ENCODE data around the gene STK38L. TPM values are rescaled to one million over a fixed set of nuclear protein-coding genes. Genes with fewer than 3 reads are reported as not detected.

Gene STK38L
- total and polyA plus RNA-seq, 2 donors (not counting 1 experiment from before 2014, with no cell fraction given), result 16.5 to 19.9 TPM

- H3K79me2 ChIP-seq (ENCODE audit: control insufficient read depth, insufficient read depth, low read length), result no peaks in the 10 kb centered on the region
- DNase-seq (ENCODE audit: low read depth in 2 of 2), result peak; percentile 16 to 27
- TF ChIP-seq, protein P1, sequence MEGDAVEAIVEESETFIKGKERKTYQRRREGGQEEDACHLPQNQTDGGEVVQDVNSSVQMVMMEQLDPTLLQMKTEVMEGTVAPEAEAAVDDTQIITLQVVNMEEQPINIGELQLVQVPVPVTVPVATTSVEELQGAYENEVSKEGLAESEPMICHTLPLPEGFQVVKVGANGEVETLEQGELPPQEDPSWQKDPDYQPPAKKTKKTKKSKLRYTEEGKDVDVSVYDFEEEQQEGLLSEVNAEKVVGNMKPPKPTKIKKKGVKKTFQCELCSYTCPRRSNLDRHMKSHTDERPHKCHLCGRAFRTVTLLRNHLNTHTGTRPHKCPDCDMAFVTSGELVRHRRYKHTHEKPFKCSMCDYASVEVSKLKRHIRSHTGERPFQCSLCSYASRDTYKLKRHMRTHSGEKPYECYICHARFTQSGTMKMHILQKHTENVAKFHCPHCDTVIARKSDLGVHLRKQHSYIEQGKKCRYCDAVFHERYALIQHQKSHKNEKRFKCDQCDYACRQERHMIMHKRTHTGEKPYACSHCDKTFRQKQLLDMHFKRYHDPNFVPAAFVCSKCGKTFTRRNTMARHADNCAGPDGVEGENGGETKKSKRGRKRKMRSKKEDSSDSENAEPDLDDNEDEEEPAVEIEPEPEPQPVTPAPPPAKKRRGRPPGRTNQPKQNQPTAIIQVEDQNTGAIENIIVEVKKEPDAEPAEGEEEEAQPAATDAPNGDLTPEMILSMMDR (conservative IDR thresholded peaks at IDR 0.05 in 1 of 2, IDR thresholded peaks at IDR 0.05 in 1 of 2; ENCODE audit: low read depth in 1 of 2, low read length in 2 of 2), result no peak
- TF ChIP-seq EZH2 (IDR thresholded peaks at IDR 0.05; ENCODE audit: low read length, missing control alignments), result no peak
- H3K9ac ChIP-seq (ENCODE audit: insufficient read depth, low read length), result no peak overlapping the region
- no peaks in the 10 kb centered on the region for H3K9me3 ChIP-seq (ENCODE audit: control insufficient read depth, insufficient read depth, low read depth, low read length)
- H3K4me1 ChIP-seq (ENCODE audit: control insufficient read depth, extremely low read depth, insufficient read depth, low read length), result no peaks in the 10 kb centered on the region
- H2AFZ ChIP-seq (ENCODE audit: low read length), result no peak overlapping the region
- no peaks in the 10 kb centered on the region for H3K36me3 ChIP-seq (ENCODE audit: control insufficient read depth, insufficient read depth, low read length)
- no peaks in the 10 kb centered on the region for H4K20me1 ChIP-seq (ENCODE audit: control insufficient read depth, extremely low read depth, insufficient read depth, low read length)
- H3K27me3 ChIP-seq (ENCODE audit: control insufficient read depth, insufficient read depth, low read length), result no peaks in the 10 kb centered on the region
- H3K27ac ChIP-seq (ENCODE audit: insufficient read depth, low read length), result no peak overlapping the region
- no peak overlapping the region for H3K4me3 ChIP-seq (replicated peaks in 1 of 4; ENCODE audit: control extremely low read depth in 1 of 4, insufficient read depth in 1 of 4, low read depth in 3 of 4, low read length in 4 of 4)
- H3K4me2 ChIP-seq (ENCODE audit: extremely low read depth, insufficient read depth, low read length), result peak overlapping the region; percentile 8
Measured at GRCh38 chr12:27220055-27220987, 23.8 kb upstream of the STK38L start.

DNA sequence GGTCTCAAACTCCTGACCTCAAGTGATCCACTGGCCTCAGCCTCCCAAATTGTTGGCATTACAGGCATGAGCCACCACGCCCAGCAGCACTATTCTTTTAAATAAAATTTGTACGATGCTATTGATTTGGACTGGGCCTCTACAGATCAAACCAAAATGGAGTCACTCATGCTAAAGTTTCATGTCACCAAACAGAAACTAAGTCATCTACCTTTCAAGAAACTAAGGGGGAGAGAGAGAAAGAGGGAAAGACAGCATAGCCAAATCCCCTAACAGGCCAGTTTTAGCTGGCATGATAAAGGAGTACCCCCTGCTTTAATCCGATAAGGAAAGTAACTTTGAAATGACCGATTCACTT, 23.1 kb upstream of the STK38L start:
- H4K20me1 ChIP-seq (ENCODE audit: control insufficient read depth, extremely low read depth, insufficient read depth, low read length), result no peaks in the 10 kb centered on the region
- no peak overlapping the region for H3K9ac ChIP-seq (ENCODE audit: insufficient read depth, low read length)
- H2AFZ ChIP-seq (ENCODE audit: low read length), result no peak overlapping the region
- no peaks in the 10 kb centered on the region for H3K4me1 ChIP-seq (ENCODE audit: control insufficient read depth, extremely low read depth, insufficient read depth, low read length)
- H3K9me3 ChIP-seq (ENCODE audit: control insufficient read depth, insufficient read depth, low read depth, low read length), result no peaks in the 10 kb centered on the region
- DNase-seq (ENCODE audit: low read depth in 2 of 2), result no peak
- no peak overlapping the region for H3K4me3 ChIP-seq (replicated peaks in 1 of 4; ENCODE audit: control extremely low read depth in 1 of 4, insufficient read depth in 1 of 4, low read depth in 3 of 4, low read length in 4 of 4)
- no peaks in the 10 kb centered on the region for H3K36me3 ChIP-seq (ENCODE audit: control insufficient read depth, insufficient read depth, low read length)
- no peak overlapping the region for H3K27ac ChIP-seq (ENCODE audit: insufficient read depth, low read length)
- H3K27me3 ChIP-seq (ENCODE audit: control insufficient read depth, insufficient read depth, low read length), result no peaks in the 10 kb centered on the region
- TF ChIP-seq, protein P1 (conservative IDR thresholded peaks at IDR 0.05 in 1 of 2, IDR thresholded peaks at IDR 0.05 in 1 of 2; ENCODE audit: low read depth in 1 of 2, low read length in 2 of 2), result no peak
- TF ChIP-seq EZH2 (IDR thresholded peaks at IDR 0.05; ENCODE audit: low read length, missing control alignments), result no peak
- no peaks in the 10 kb centered on the region for H3K79me2 ChIP-seq (ENCODE audit: control insufficient read depth, insufficient read depth, low read length)
- no peak overlapping the region for H3K4me2 ChIP-seq (ENCODE audit: extremely low read depth, insufficient read depth, low read length)

DNA sequence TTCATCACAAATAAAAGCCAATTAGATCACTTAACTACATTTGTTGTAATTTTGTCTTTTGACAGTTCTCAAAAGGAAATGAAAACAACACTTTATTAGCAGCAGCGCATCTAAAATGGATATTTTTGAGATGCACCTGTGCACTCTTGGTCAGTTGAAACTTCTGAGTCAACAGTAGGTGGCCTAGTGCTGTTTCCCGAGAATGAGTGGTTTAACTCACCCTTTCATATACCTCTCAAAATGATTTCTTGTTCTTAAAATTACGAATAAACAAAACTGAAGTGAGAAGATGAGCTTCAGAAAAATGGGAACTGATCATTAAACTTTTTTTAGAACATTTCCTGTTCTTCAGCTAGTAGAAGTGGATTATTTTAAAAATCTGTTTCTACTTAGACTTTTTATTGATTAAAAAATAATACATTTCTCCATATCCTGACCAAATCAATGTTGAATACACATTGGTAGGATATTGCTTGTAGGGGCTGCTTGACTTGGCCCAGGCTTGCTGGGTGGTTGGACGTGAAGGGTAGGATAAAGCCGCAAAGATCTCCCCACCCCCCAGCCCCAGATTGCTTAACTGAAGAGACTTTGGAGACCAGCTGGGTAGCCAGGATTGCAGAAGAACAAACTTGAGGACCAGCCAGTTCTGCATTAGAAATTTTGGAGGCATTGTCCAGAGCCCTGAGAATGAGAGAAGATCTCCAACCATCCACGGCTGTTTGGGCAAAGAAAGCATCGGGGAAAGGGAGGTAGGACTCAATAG, 22.3 kb upstream of the STK38L start:
- Histone ChIP-seq H4K20me1 (ENCODE audit: control insufficient read depth, extremely low read depth, insufficient read depth, low read length) (no peaks in the 10 kb centered on the region), H3K4me3 (replicated peaks in 1 of 4; ENCODE audit: control extremely low read depth in 1 of 4, insufficient read depth in 1 of 4, low read depth in 3 of 4, low read length in 4 of 4) (no peak overlapping the region), H3K27ac (ENCODE audit: insufficient read depth, low read length) (no peak overlapping the region), H2AFZ (ENCODE audit: low read length) (no peak overlapping the region), H3K79me2 (ENCODE audit: control insufficient read depth, insufficient read depth, low read length) (no peaks in the 10 kb centered on the region), H3K36me3 (ENCODE audit: control insufficient read depth, insufficient read depth, low read length) (no peaks in the 10 kb centered on the region), H3K9me3 (ENCODE audit: control insufficient read depth, insufficient read depth, low read depth, low read length) (no peaks in the 10 kb centered on the region), H3K27me3 (ENCODE audit: control insufficient read depth, insufficient read depth, low read length) (no peaks in the 10 kb centered on the region), H3K4me1 (ENCODE audit: control insufficient read depth, extremely low read depth, insufficient read depth, low read length) (no peaks in the 10 kb centered on the region), H3K9ac (ENCODE audit: insufficient read depth, low read length) (no peak overlapping the region), H3K4me2 (ENCODE audit: extremely low read depth, insufficient read depth, low read length) (no peak overlapping the region)
- DNase-seq (ENCODE audit: low read depth in 2 of 2), result no peak
- TF ChIP-seq, protein P1 (conservative IDR thresholded peaks at IDR 0.05 in 1 of 2, IDR thresholded peaks at IDR 0.05 in 1 of 2; ENCODE audit: low read depth in 1 of 2, low read length in 2 of 2), result no peak
- no peak for TF ChIP-seq EZH2 (IDR thresholded peaks at IDR 0.05; ENCODE audit: low read length, missing control alignments)

All from fibroblast of lung (primary cell).